Measurements from ENCODE around the gene DNAH10.

Gene DNAH10

GRCh38 chr12:123733229-123733628 is 28.9 kb upstream of the DNAH10 start:
- TF ChIP-seq CTCF (IDR thresholded peaks at IDR 0.05; ENCODE audit: low read depth, low read length) (no peak), MAX (IDR thresholded peaks at IDR 0.05; ENCODE audit: low read depth, low read length) (no peak)
- DNase-seq (ENCODE audit: low read depth): no peak

DNA sequence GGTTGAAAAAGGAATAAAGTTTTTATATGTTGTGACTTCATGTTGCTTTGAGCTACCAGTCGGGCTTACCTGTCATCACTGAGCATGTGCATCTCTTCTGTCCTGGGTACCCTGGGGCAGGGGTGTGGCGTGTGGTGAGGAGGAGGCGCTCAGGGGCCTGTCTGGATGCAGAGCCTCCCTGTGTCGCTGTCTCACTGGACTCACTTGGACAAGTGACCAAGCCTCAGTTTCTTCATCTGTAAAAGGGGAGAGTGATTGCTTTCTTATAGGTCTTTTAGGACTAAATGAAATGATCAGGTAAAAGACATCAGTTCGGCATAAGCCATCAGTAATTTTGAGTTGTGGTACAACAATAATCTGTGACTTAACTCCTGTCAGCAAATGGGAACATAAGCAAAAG is 27.8 kb upstream of the DNAH10 start:
- TF ChIP-seq CTCF (IDR thresholded peaks at IDR 0.05; ENCODE audit: low read depth, low read length) (no peak), MAX (IDR thresholded peaks at IDR 0.05; ENCODE audit: low read depth, low read length) (no peak), POLR2A (IDR thresholded peaks at IDR 0.05; ENCODE audit: extremely low read depth, insufficient read length) (no peak), MYC (IDR thresholded peaks at IDR 0.05; ENCODE audit: low read depth, low read length) (no peak)
- no peak for DNase-seq (ENCODE audit: low read depth)
- H3K4me3 ChIP-seq (ENCODE audit: low read depth, low read length): no peak overlapping the region

More at GRCh38 chr12:123733229-123733628, 28.9 kb upstream of the DNAH10 start:
- no peak overlapping the region for H3K4me3 ChIP-seq (ENCODE audit: low read depth, low read length)

- TF ChIP-seq MAX (IDR thresholded peaks at IDR 0.05; ENCODE audit: low read depth, low read length) (no peak), CTCF (IDR thresholded peaks at IDR 0.05; ENCODE audit: low read depth, low read length) (no peak), POLR2A (IDR thresholded peaks at IDR 0.05; ENCODE audit: extremely low read depth, insufficient read length) (no peak), MYC (IDR thresholded peaks at IDR 0.05; ENCODE audit: low read depth, low read length) (no peak)
- DNase-seq (ENCODE audit: low read depth): peak; percentile 81
- H3K4me3 ChIP-seq (ENCODE audit: low read depth, low read length): no peak overlapping the region
These were observed 20.0 kb upstream of the DNAH10 start for GRCh38 chr12:123741937-123742572.

GRCh38 chr12:123743002-123743401 is 19.1 kb upstream of the DNAH10 start:
- peak; percentile 95 for DNase-seq (ENCODE audit: low read depth)
- no peak overlapping the region for H3K4me3 ChIP-seq (ENCODE audit: low read depth, low read length)
- TF ChIP-seq MYC (IDR thresholded peaks at IDR 0.05; ENCODE audit: low read depth, low read length): peak; percentile 100
- TF ChIP-seq POLR2A (IDR thresholded peaks at IDR 0.05; ENCODE audit: extremely low read depth, insufficient read length): peak; percentile 31
- no peak for TF ChIP-seq CTCF (IDR thresholded peaks at IDR 0.05; ENCODE audit: low read depth, low read length)
- peak; percentile 98 for TF ChIP-seq MAX (IDR thresholded peaks at IDR 0.05; ENCODE audit: low read depth, low read length)

GRCh38 chr12:123744836-123745235 is 17.3 kb upstream of the DNAH10 start:
- peak; percentile 43 for DNase-seq (ENCODE audit: low read depth)
- TF ChIP-seq CTCF (IDR thresholded peaks at IDR 0.05; ENCODE audit: low read depth, low read length): peak; percentile 49
- TF ChIP-seq POLR2A (IDR thresholded peaks at IDR 0.05; ENCODE audit: extremely low read depth, insufficient read length): no peak

DNA sequence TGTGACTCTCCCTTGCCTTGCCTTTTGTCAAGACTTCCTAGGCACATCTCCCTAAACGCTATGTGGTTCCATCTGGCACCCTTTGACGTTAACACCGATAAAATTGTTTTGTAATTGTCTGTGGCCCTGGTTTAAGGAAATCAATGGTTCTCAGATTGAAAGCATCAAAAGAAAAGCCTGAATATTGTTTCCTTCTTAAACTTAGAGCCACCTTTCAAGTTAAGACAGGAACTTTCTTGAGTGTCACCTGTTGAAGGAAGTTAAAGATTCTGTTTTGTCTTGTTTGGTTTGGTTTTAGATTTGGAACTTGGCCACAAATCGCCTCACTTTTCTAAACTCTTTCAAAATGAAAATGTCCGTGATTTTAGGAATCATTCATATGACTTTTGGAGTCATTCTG is 14.8 kb upstream of the DNAH10 start:
- no peak for DNase-seq (ENCODE audit: low read depth)
- TF ChIP-seq MYC (IDR thresholded peaks at IDR 0.05; ENCODE audit: low read depth, low read length) (no peak), MAX (IDR thresholded peaks at IDR 0.05; ENCODE audit: low read depth, low read length) (no peak), CTCF (IDR thresholded peaks at IDR 0.05; ENCODE audit: low read depth, low read length) (no peak), POLR2A (IDR thresholded peaks at IDR 0.05; ENCODE audit: extremely low read depth, insufficient read length) (no peak)
- H3K4me3 ChIP-seq (ENCODE audit: low read depth, low read length): no peak overlapping the region

More at GRCh38 chr12:123744836-123745235, 17.3 kb upstream of the DNAH10 start:
- H3K4me3 ChIP-seq (ENCODE audit: low read depth, low read length): no peak overlapping the region

All from NB4 (cell line).